ENCODE results near the gene GRIK4.

GRIK4 gene

GRCh38 chr11:120906766-120907165, 395.2 kb downstream of the GRIK4 start:
- TF ChIP-seq GABPA (IDR thresholded peaks at IDR 0.05; ENCODE audit: low read depth) (no peak), SPI1 (IDR thresholded peaks at IDR 0.05; ENCODE audit: borderline replicate concordance, low read depth) (no peak), CTCF (IDR thresholded peaks at IDR 0.05; ENCODE audit: insufficient read depth, low read length) (no peak), REST (IDR thresholded peaks at IDR 0.05; ENCODE audit: insufficient replicate concordance, low read depth) (no peak), POLR2AphosphoS5 (IDR thresholded peaks at IDR 0.05; ENCODE audit: low read depth) (no peak)
- Histone ChIP-seq H3K4me3 (replicated peaks; ENCODE audit: insufficient read depth, low read length) (no peak overlapping the region), H3K27ac (replicated peaks) (no peak overlapping the region), H3K27me3 (ENCODE audit: insufficient read depth, poor library complexity, severe bottlenecking) (no peaks in the 10 kb centered on the region)
- no peak for DNase-seq (ENCODE audit: low read depth in 1 of 2, low spot score in 1 of 2)

- Histone ChIP-seq H3K27me3 (ENCODE audit: insufficient read depth, poor library complexity, severe bottlenecking) (no peaks in the 10 kb centered on the region), H3K4me3 (replicated peaks; ENCODE audit: insufficient read depth, low read length) (no peak overlapping the region), H3K27ac (replicated peaks) (no peak overlapping the region)
- DNase-seq (ENCODE audit: low read depth in 1 of 2, low spot score in 1 of 2) = no peak
- TF ChIP-seq REST (IDR thresholded peaks at IDR 0.05; ENCODE audit: insufficient replicate concordance, low read depth) (no peak), POLR2AphosphoS5 (IDR thresholded peaks at IDR 0.05; ENCODE audit: low read depth) (no peak), CTCF (IDR thresholded peaks at IDR 0.05; ENCODE audit: insufficient read depth, low read length) (no peak)
Observed at GRCh38 chr11:120907971-120908370, 396.4 kb downstream of the GRIK4 start.

- peak overlapping the region; percentile 62 for H3K27ac ChIP-seq (replicated peaks)
- no peak overlapping the region for H3K4me3 ChIP-seq (replicated peaks; ENCODE audit: insufficient read depth, low read length)
- TF ChIP-seq POLR2AphosphoS5 (IDR thresholded peaks at IDR 0.05; ENCODE audit: low read depth) (peak; percentile 64), REST (IDR thresholded peaks at IDR 0.05; ENCODE audit: insufficient replicate concordance, low read depth) (no peak), GABPA (IDR thresholded peaks at IDR 0.05; ENCODE audit: low read depth) (peak; percentile 12; the same call in 1 of the 2 replicates)
- H3K27me3 ChIP-seq (ENCODE audit: insufficient read depth, poor library complexity, severe bottlenecking) = no peaks in the 10 kb centered on the region
- peak; percentile 94 to 95 for DNase-seq (ENCODE audit: low read depth in 1 of 2, low spot score in 1 of 2)
Observed at GRCh38 chr11:120908461-120909181, 397.1 kb downstream of the GRIK4 start.
